ENCODE data around the gene CLEC12A.
"Not testable (repeated sequence)": the region's sequence is repeated elsewhere in the genome, so short reads cannot be mapped to it uniquely, and the experiment has no call there.

Gene CLEC12A

GRCh38 chr12:9961106-9961505, 10.1 kb upstream of the CLEC12A start:
- FAIRE-seq (peak; percentile 76), DNase-seq (ENCODE audit: extremely low spot score, insufficient read length, low read depth) (no peak)

DNA sequence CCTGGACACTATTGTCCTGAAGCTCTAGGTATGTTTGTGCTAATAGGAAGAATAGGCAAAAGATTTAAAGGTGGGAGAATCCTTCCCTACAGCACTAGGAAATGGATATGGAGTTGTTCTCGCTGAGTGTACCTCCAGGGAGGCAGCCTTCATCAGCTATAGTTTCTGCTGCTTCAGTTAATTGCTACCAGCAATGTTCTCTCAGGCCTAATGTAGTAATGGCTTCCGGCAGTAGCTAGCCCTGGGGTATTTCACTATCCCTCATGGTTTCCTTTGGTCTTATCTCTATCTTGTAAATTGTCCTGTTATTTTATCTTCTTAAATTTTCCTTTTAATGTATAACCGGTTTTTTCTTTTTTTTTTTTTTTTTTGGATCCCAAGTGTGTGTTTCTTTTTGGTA, 9.3 kb upstream of the CLEC12A start:
- no peak for FAIRE-seq
- no peak for DNase-seq (ENCODE audit: extremely low spot score, insufficient read length, low read depth)

DNA sequence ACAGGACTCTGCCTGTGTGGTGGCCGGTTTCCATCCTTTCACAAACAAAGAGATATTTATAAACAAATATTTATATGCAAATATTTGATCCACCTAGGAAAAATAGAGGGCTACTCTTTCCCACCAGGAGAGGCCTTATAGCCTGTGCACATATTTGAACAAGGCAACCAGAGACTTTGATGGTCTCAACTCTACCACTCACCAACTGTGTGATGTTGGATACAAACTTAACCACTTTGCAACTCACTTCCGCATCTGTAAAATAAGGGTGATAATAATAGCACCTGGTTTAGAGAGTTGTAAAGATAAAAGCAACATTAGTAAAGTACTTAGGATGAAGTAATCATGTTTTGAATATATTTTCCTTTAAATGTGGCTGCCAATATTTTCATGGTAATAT, 1.5 kb upstream of the CLEC12A start:
- no peak for FAIRE-seq
- no peak for DNase-seq (ENCODE audit: extremely low spot score, insufficient read length, low read depth)

DNA sequence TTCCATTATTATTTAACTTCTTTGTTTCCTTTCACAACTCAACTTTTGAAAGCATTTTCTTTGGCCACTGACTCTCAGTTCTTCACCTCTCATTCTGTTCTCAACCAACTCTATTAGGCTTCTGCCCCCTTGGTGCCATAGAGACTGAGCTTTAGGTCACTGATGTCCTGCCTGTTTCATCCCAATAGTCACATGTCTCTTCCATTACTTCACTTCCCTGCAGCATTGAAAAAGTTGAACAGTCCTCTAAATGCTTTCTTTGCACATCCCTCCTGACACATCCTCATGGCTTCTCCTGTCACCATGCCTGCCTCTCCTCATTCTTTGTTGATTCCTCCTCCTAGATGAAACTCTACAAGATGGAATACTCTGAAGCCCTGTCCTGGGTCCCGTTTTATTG, 2.7 kb downstream of the CLEC12A start:
- FAIRE-seq (no peak), DNase-seq (ENCODE audit: extremely low spot score, insufficient read length, low read depth) (no peak)

DNA sequence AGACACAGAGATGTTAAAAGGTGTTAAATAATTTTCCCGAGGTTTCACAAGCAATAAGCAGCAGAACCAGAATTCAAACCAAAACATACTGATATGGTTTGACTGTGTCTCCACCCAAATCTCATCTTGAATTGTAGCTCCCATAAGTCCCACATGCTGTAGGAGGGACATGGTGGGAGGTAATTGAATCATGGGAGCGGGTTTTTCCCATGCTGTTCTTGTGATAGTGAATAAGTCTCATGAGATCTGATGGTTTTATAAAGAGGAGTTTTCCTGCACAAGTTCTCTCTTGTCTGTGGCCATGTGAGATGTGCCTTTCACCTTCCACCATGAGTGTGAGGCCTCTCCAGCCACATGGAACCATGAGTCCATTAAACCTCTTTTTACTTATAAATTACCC, 3.5 kb downstream of the CLEC12A start:
- not testable (repeated sequence) for FAIRE-seq; DNase-seq (ENCODE audit: extremely low spot score, insufficient read length, low read depth)

DNA sequence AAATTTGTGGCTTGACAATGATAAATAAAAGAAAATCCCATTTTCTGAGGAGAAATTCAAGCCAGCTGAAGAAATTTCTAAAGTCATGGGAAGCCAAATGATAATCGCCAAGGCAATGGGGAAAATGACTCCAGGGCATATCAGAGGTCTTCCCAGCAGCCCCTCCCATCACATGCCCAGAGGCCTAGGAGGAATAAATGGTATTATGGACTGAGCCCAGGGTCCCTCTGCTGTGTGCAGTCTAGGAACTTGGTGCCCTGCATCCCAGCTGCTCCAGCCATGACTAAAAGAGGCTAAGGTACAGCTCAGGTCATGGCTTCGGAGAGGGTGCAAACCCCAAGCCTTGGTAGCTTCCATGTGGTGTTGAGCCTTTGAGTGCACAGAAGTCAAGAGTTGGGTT, 4.4 kb downstream of the CLEC12A start:
- FAIRE-seq (no peak), DNase-seq (ENCODE audit: extremely low spot score, insufficient read length, low read depth) (no peak)

DNA sequence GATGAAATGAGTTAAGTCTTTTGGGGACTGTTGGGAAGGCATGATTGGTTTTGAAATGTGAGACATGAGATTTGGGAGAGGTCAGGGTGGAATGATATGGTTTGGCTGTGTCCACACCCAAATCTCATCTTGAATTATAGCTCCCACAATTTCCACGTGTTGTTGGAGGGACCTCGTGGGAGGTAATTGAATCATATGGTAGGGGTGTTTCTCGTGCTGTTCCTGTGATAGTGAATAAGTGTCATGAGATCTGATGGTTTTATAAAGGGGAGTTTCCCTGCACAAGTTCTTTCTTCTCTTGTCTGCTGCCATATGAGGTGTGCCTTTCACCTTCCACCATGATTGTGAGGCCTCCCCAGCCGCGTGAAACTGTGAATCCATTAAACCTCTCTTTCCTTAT, 5.4 kb downstream of the CLEC12A start:
- not testable (repeated sequence) for DNase-seq (ENCODE audit: extremely low spot score, insufficient read length, low read depth); FAIRE-seq

DNA sequence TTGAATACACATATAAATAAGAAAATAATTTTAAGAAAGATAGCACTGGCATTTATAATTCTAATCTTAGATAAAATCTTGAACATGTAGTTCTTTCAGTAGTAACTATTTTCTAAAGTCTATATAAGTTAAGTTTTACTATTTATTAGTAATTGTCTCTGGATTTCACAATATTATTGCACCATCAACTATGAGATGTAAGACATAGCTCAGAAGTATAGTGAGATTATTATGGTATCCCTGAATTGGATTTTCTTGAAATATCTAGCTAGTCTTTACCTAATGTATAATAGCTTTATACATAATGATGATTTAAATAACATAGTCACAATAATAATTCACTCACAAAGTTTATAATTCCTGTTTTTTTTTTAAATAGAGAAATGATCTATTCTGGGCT, 6.7 kb downstream of the CLEC12A start:
- FAIRE-seq (no peak), DNase-seq (ENCODE audit: extremely low spot score, insufficient read length, low read depth) (no peak)

DNA sequence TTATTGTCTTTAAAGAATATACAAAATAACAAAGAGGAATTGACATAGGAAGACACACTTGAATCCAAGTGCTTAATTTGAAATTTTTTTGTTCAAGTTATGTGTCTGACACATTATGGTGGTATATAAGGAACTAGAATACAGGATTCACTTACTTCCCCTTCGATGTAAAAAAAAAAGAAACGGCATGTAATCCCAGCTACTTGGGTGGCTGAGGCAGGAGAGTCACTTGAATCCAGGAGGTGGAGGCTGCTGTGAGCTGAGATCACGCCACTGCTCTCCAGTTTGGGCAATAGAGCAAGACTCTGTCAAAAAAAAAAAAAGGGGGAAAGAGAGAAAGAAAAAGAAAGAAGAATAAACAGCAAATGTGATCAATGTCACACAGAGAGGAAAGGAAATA, 8.9 kb downstream of the CLEC12A start:
- no peak for DNase-seq (ENCODE audit: extremely low spot score, insufficient read length, low read depth)
- FAIRE-seq, result no peak

GRCh38 chr12:9991876-9992275, 20.7 kb downstream of the CLEC12A start:
- peak; percentile 5 for FAIRE-seq
- no peak for DNase-seq (ENCODE audit: extremely low spot score, insufficient read length, low read depth)

DNA sequence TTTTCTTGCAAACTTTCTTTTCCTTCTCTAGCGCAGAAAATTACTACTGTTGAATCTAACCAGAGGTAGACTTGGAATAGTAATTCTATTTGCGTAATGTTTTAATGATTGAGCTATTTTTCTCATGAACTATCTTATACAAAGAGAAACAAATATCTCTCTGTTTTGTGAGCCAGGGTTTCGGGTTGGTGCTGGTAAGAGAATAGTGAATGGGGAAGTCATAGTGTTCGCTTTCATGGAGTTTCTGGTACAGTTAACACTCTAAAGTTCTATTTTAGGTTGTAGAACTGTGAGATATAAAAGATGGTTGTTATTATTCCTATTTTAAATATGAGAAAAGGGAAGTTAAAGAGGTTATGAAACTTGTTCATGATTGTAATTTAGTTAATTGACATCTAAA, 21.1 kb downstream of the CLEC12A start:
- no peak for FAIRE-seq
- DNase-seq (ENCODE audit: extremely low spot score, insufficient read length, low read depth), result no peak

- DNase-seq (ENCODE audit: extremely low spot score, insufficient read length, low read depth) (no peak), FAIRE-seq (no peak)
Measured at GRCh38 chr12:9999016-9999415, 27.8 kb downstream of the CLEC12A start, which contains the start of gene CLEC1B. Gene CLEC1B, minus strand, starts transcription at chr12:9999121. Its CDS starts 21 bp downstream, at chr12:9999100.

GRCh38 chr12:10001171-10001776, 30.1 kb downstream of the CLEC12A start:
- DNase-seq (ENCODE audit: extremely low spot score, insufficient read length, low read depth), result no peak
- FAIRE-seq, result no peak

DNA sequence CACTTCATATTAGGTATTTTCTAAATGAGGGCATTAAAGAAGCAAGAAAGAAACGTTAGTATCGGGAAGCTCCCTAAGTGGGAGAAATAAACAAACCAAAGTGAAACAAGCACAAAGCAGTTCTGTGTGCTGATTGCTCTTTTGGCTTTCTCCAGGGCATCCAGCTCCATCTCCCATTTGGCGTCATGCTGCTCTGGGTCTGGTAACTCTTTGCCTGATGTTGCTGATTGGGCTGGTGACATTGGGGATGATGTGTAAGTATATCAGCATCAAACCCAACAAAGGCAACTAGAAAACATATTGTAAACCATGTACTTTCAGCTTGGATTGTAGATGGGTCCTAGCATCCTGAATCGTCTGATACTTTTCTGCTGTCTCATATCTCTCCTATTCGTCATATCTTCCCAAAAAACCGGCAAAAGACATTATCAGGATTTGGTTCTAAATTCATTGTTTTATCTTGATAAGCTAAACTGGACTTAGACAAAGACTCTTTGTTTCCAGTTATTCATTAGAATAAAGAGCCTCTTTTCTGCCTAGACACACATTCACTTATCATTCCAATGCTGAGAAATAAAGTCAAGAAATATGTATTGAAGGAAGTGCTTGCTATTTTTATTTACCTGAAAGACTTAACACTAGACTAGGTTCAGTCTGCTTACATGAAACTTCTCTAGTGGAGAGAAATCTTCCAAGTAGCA, 41.6 kb downstream of the CLEC12A start:
- FAIRE-seq, result no peak
- no peak for DNase-seq (ENCODE audit: extremely low spot score, insufficient read length, low read depth)

DNA sequence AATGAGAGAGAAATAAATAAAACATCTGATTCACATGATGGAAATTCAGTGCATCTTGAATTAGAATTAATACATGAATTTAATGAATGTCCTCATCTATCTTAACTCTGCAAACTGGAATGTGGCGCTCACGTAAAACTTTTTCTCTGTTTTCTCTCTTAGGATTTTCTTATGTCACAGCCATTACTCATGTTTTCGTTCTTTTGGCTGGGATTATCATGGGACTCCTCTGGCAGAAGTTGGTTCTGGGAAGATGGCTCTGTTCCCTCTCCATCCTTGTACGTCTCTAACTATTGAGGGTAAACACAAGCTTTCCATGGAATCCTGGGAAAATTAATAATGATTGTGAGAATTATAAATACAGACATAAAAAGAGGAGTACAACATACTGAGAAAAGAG, 44.2 kb downstream of the CLEC12A start:
- DNase-seq (ENCODE audit: extremely low spot score, insufficient read length, low read depth), result no peak
- no peak for FAIRE-seq

DNA sequence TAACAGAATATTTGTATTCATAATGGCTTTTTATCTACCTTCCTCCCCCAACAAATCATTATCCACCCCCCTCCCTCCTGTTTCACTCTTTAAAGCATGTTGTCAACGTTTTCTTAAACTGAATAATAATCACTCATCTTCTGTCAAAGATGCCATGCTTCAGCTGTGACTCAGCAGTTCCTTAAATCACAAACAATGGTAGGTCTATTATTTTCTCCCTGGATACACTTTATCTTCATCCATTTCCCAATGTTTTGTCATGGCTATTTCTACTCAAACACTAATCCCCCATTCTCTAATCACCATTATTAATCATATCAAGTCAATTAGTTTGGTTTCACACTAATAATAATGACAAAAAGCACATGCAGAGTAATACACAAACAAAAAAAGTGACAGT, 45.7 kb downstream of the CLEC12A start:
- FAIRE-seq (no peak), DNase-seq (ENCODE audit: extremely low spot score, insufficient read length, low read depth) (no peak)

GRCh38 chr12:10018386-10018785, 47.2 kb downstream of the CLEC12A start:
- DNase-seq (ENCODE audit: extremely low spot score, insufficient read length, low read depth) (no peak), FAIRE-seq (no peak)

DNA sequence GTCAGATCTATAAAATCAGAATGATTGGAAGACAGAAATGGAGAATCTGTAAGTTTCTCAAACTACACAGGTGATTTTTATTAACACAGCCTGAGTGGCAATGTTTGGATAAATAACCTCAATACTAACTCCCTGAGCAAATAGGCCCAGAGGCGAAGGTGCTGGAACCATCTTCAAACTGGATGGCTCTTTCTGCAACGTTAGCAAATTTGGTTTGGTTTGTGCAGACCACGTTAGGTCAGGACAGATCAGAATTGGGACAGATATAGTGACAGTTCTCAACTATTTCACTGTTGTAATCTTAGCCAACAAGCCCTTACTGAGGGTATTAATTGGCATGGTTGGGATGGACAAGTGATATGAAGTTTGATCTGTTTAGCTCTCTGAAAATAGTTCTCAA, 50.1 kb downstream of the CLEC12A start:
- FAIRE-seq, result no peak
- DNase-seq (ENCODE audit: extremely low spot score, insufficient read length, low read depth), result no peak

DNA sequence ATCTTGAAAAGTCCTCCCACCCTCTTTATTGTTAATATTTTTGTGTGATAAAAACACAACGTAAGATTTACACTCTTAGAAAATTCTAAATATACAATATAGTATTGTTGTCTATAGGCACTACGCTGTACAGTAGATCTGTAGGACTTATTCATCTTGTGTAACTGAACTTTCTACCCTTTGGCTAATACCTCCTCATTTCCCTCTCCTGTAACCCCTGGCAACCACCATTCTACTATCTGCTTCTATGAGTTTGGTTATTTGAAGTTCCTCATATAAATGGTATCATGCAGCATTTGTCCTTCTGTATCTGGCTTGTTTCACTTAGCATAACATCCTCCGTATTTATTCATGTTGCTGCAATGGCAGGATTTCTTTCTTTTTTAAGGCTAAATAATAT, 54.0 kb downstream of the CLEC12A start:
- FAIRE-seq (no peak), DNase-seq (ENCODE audit: extremely low spot score, insufficient read length, low read depth) (no peak)

DNA sequence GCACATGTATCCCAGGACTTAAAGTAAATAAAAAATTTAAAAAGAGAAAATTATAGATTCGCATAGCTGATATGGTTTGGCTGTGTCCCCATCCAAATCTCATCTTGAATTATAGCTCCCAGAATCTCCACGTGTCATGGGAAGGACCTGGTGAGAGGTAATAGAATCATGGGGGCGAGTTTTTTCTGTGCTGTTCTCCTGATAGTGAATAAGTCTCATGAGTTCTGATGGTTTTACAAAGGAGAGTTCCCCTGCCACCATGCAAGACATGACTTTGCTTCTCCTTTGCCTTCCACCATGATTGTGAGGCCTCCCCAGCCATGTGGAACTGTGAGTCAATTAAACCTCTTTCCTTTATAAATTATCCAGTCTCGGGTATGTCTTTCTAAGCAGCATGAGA, 55.5 kb downstream of the CLEC12A start:
- FAIRE-seq; DNase-seq (ENCODE audit: extremely low spot score, insufficient read length, low read depth): not testable (repeated sequence)

DNA sequence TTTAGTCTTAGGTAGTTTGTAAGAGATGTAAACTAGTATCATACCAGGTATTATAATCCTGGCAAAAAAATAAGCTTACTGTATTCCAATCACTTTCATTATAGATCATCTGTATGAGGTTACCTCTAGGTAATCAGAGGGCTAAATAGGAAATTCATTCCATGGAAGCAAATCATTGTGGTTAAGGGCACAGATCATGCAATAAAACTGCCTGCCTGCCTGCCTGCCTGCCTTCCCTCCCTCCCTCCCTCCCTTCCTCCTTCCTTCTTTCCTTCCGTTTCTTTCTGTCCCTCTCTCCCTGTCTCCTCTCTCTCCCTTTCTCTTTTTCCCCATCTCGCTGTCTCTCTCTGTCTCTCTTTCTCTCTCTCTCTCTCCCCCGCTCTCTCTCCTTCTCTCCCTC, 56.1 kb downstream of the CLEC12A start:
- DNase-seq (ENCODE audit: extremely low spot score, insufficient read length, low read depth), result no peak
- no peak for FAIRE-seq

DNA sequence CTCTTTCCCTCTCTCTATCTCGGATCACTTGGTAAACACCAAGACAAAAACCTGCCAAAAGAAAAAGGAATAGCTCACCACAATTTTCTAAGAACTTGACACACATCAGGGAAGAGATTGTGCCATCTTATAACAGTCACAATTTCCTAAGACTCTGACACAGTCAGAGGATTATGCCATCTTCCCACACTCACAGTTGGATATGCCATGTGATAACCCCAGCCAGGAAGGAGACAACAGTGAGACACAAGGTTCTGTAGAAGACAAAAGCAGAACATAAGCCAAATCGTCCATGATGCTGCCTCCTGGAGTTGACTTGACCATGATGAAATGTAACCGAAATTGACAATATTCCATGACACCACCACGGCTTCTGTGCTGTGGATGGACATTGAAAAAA, 56.5 kb downstream of the CLEC12A start:
- no peak for FAIRE-seq
- no peak for DNase-seq (ENCODE audit: extremely low spot score, insufficient read length, low read depth)

Data from GM18507 (cell line).